HS-27A (cell line): Measurements from ENCODE around the gene GUCY2D.
"Not testable (repeated sequence)": the region's sequence is repeated elsewhere in the genome, so short reads cannot be mapped to it uniquely, and the experiment has no call there.

Source experiments
- DNase-seq: peaks from one replicate; pipeline ENCODE4 v3.0.0-alpha.2; 2012; ENCODE audit warnings: low read depth, missing footprints

GUCY2D gene

DNA sequence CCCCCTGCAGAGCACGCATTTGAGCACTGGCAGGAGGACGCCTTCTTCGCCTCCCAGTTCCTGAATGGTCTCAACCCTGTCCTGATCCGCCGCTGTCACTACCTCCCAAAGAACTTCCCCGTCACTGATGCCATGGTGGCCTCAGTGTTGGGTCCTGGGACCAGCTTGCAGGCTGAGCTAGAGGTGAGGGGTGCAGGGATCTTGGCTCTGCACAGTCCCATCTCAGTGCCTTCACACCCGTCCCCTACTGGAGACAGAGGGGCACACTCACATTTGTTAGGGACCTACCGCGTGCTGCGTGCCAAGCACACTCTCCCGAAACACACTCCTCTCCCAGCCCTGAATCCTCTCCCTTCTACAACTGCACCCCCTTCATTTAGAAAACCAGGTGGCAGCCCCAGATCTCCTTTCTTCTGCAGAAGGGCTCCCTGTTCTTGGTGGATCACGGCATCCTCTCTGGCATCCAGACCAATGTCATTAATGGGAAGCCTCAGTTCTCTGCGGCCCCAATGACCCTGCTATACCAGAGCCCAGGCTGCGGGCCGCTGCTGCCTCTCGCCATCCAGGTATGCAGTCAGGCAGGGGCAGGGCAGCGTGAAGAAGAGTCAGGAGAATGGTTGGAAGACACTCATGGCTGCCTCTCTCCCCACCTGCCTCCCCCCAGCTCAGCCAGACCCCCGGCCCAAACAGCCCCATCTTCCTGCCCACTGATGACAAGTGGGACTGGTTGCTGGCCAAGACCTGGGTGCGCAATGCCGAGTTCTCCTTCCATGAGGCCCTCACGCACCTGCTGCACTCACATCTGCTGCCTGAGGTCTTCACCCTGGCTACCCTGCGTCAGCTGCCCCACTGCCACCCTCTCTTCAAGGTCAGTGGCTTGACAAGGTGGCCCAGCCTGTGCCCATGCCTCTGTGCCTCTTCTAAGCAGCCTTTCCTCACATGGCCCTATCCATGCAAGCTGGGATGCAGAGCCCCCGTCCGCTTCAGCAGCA is 42.7 kb downstream of the GUCY2D start:
- DNase-seq = no peak

DNA sequence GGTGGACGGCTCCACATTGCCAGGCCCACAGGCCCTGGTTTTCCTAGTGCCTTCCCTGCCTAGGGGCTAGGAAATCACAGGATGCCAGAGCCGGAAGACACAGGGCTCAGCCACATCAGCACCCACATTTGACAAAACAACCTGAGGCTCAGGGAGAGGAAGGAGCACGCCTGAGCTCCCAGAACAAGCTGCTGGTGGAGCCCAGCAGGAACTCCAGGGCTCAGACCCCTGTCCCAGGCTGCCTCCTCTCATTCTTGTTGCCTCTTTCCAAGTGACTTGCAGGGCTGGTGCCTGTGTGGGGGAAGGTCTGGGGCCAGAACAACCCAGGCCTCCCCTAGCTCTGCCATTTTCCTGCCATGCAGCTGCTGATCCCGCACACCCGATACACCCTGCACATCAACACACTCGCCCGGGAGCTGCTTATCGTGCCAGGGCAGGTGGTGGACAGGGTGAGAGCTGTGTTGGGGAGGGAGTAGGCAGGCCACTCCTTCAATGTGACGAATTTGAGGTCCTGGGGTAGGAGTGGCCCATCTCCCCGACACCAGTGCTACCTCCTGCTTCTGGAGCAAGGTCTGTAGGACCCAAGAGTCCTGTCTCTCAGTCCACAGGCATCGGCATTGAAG is 44.0 kb downstream of the GUCY2D start:
- DNase-seq = no peak

DNA sequence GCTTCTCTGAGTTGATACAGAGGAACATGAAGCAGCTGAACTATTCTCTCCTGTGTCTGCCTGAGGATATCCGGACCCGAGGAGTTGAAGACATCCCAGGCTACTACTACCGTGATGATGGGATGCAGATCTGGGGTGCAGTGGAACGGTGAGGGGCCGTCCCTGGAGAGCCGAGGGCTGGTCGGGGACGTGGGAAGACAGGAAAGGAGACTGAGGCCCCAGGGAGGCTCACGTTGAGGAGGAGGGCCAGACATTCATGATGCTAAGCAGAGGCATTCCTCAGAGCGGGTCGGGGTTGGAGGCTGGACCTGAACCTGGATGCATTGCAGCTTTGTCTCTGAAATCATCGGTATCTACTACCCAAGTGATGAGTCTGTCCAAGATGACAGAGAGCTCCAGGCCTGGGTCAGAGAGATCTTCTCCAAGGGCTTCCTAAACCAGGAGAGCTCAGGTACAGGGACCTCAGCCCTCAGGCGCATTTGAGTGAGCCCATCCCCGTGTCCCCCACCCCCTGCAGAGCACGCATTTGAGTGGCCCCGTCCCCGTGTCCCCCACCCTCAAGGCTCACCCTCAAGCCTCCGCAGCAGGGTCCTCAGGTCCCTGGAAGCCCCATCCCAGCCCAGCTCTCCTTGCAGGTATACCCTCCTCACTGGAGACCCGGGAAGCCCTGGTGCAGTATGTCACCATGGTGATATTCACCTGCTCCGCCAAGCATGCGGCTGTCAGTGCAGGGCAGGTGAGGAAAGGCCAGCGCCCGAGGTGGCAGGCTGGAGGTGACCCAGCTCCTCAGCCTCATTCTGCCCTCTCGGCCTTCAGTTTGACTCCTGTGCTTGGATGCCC is 44.7 kb downstream of the GUCY2D start:
- DNase-seq = no peak

DNA sequence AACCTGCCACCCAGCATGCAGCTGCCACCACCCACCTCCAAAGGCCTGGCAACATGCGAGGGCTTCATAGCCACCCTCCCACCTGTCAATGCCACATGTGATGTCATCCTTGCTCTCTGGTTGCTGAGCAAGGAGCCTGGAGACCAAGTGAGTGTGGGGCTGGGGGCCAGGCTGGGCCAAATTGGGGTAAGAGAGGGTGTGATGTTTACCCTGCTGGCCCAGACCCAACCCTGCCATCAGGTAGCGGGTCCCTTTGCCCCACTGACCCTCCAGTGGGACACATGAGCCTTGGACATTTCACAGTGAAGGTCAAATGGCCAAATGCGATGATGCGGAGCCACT is 45.3 kb downstream of the GUCY2D start:
- no peak for DNase-seq

DNA sequence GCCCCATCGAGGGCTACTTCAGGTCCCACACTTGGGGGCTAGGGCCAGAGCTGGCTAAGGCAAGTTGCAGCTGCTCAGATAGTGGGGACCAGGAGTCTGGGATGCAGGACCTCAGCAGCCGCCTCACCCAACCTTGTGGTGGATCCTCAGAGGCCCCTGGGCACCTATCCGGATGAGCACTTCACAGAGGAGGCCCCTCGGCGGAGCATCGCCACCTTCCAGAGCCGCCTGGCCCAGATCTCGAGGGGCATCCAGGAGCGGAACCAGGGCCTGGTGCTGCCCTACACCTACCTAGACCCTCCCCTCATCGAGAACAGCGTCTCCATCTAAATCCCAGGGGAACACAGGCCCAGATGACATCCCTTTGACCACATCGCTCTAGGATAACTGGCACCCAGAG is 45.8 kb downstream of the GUCY2D start:
- no peak for DNase-seq

DNA sequence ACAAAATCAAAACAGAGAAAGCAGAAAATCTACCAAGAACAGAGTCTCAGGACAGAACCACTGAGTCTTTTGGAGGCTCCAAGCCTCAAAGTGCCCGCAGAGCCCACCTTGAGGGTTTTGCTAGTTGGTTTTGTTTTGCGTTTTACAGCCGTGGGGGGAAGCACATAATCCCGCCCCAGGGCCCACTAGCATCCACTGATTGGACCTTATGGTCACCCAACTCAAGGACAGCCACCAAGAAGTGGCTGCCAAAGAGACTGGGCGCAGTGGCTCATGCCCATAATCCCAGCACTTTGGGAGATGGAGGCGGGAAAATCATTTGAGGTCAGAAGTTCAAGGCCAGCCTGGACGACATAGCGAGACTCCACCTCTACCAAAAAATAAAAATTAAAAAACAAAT is 46.3 kb downstream of the GUCY2D start:
- DNase-seq = no peak

DNA sequence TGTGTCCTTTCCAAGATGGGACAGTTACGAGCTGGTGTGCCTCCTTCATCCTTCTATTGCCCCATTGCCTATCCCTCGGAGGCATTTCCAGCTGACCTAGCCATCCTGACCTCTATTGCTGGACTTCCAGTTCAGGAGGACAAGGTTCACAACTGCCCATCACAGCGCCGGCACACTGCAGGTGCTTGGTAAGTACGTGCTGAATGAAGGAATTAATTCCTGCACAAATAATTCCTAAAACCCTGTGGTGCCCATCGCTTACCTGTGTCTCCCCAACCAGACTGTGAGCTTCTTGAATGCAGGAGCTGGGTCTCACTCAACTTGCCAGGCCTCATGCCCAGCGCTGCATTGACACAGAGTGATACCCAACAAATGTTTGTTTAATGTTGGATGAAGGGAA is 49.4 kb downstream of the GUCY2D start:
- no peak for DNase-seq

DNA sequence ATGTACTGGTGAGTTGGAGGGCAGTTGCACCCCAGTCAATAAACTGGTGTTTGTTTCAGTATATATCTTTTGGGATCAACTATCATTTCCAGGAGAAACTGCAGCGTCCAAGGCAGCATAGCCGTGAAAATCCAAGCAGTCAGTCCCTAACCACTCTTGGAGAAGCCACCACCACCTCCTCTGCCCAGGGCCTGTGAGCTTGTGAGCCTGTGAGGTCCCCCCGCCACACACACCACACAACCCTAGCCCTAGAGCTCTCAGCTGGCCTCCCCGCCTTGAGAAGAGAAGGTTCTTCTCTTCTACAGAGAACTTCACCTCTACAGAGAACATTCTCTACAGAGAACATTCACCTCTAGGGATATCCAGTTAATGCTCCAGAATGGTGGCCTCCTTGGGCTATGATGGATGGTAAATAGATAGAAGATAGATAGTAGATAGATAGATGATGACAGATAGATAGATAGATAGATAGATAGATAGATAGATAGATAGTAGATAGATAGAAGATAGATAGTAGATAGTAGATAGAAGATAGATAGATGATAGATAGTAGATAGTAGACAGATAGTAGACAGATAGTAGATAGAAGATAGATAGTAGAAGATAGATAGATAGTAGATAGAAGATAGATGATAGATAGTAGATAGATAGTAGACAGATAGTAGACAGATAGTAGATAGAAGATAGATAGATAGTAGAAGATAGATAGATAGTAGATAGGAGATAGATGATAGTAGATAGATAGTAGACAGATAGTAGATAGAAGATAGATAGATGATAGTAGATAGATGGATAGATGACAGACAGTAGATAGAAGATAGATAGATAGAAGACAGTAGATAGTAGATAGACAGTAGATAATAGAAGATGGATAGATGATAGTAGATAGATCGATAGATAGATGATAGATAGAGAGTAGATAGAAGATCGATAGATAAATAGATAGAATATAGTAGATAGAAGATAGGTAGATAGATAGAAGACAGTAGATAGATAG is 50.1 kb downstream of the GUCY2D start:
- DNase-seq = no peak

DNA sequence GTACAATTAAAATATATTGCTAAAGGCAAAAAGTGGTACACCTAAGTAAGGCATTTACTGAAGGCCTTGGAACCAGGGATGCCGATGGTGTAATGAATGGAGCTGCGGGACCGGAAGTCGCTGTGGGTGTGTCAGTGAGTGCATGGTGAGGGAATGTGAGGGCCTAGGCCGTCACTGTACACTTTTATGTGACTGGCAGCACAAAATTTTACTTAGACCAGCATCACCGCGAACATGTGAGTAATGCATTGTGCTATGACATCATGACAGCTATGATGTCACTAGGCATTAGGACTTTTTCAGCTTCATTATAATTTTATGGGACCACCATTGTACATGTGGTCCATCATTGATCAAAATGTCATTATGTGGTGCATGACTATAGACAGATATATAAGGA is 51.2 kb downstream of the GUCY2D start:
- DNase-seq = no peak

DNA sequence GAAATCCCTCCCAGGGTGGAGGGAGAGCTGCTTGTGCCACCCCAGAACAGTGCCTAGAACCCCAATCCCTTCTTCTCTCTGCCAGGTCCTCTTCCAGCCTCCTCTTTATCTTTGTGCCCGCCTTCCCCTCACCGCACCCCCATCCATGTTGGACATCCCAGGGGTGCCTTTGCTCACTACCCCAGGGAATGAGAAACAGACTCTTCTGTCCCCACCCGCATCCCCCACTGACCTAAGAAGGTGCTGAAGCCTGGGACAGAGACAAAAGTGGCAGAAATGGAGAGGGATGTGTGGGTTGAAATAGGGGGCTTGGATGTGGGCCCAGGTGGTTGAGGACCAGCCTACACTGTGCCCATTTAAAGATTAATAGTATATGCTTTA is 53.4 kb downstream of the GUCY2D start:
- DNase-seq = no peak

DNA sequence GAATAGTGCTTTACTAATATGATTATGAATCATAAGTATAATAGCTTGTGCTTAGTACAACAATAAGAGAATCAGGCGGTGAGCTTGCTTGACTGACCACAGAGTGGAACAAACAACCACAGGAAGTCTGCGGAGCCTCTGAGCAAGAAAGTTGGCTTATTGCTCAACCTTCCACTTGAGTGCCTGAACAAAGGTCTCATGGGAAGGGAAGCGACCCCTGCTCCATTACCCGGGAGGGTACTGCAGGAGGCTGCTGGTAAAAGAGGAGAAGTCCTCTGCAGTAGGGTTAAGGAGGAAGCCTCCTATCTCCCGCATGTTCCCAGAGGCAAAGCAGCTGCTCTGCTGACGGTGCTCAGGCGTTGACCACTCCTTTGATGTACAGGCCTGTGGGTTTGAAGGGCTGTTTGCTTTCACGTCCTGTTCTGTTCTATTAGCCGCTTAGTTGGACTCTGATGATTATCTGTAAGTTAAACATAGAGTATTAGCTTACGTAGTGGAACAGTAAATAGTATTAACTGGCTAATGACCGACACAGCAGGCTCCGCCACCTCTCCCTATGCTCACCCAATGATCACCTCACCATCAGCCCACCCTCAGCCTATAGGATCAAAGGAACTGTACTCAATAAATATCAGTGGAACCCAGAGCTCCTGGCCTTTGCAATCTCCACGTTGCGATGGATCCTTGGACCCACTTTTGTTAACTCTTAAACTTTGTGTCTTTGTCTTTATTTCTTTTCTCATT is 54.0 kb downstream of the GUCY2D start:
- DNase-seq = no peak

DNA sequence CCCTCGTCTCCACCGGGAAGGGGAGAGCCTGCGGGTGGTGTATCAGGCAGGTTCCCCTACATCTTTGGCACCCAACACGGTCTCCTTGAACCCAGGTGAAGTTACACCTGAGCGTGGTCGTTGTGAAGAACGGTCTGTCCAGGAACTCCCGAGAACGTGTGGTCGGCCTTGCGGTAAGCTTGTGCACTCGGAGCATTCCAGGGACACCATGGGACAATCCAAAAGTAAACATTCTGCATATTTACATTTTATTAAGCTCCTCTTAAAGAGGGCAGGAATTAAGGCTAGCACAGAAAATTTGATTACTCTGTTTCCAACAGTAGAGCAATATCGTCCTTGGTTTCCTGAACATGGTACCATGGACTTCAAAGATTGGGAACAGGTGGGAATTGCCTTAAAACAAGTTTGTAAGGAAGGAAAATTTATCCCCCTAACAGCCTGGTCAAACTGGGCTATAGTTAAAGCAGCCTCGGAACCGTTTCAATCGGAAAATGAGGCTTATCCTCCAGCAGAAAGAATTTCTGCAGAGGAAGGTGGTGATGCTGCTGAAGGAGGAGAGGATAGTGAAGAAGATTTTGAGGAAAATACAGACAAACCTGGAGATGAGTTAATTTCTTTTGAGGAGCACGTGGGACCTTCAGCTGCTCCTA is 54.7 kb downstream of the GUCY2D start:
- DNase-seq = no peak

DNA sequence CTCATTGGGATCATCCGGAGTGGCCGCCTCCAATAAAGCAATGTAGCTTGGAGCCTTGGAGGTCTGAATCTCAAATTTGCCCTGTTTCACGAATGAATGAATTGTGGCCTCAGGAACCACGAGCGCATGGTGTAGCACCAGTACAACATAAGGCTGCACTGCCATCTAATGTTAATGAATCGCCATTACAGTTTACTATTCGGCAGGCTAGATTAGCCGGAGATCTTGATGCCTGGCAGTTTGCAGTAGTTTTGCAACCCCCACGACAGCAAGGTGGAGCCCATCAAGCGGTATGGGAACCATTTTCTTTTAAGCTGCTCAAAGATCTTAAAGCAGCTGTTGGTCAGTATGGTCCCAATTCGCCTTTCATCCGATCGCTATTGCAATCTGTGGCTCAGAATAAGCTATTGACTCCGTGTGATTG is 55.3 kb downstream of the GUCY2D start:
- DNase-seq = no peak

DNA sequence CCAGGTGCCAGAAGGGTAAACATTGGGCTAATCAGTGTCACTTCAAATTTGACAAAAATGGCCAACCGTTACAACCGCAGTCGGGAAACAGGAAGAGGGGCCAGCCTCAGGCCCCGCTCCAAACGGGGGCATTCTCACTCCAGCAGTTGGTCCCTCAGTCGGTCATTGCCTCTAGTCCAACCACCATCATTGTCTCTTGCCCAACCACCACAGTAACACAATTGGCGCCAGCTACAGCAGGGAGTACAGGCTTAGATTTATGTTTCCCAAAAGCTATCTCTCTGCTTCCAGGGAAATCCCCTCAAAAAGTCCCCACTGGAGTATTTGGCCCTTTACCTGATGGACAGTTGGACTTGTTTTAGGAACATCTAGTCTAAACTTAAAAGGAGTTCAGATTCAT is 56.7 kb downstream of the GUCY2D start:
- DNase-seq = no peak

DNA sequence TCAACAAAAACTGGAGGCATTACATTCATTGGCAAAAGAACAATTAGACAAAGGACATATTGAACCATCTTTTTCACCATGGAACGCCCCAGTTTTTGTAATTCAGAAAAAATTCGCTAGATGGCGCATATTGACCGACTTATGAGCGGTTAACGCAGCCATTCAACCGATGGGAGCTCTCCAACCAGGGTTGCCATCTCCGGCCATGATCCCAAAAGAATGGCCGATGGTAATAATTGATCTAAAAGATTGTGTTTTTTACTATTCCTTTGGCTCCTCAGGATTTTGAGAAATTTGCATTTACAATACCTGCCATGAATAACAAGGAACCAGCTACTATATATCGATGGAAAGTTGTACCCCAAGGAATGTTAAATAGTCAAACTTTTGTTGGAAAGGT is 57.9 kb downstream of the GUCY2D start:
- DNase-seq = peak; percentile 59

DNA sequence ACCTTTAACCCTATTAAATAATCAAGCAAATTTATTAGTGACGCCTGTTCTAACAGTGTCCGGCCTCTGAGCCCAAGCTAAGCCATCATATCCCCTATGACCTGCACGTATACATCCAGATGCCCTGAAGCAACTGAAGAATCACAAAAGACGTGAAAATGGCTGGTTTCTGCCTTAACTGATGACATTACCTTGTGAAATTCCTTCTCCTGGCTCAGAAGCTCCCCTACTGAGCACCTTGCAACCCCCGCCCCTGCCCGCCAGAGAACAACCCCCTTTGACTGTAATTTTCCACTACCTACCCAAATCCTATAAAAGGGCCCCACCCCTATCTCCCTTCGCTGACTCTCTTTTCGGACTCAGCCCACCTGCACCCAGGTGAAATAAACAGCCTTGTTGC is 59.4 kb downstream of the GUCY2D start:
- DNase-seq = not testable (repeated sequence)

DNA sequence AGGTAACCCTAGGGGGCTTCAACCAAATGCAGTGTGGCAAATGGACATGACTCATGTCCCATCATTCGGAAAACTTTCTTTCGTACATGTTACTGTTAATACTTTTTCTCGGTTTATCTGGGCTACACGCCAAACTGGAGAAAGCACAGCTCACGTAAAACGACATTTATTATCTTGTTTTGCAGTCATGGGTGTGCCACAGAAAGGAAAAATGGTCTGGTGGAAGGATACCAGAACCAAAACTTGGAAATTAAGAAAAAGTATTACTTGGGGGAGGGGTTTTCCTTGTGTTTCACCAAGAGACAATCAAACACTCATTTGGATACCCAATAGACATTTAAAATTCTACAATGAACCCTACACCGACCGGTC is 60.0 kb downstream of the GUCY2D start:
- DNase-seq = no peak

DNA sequence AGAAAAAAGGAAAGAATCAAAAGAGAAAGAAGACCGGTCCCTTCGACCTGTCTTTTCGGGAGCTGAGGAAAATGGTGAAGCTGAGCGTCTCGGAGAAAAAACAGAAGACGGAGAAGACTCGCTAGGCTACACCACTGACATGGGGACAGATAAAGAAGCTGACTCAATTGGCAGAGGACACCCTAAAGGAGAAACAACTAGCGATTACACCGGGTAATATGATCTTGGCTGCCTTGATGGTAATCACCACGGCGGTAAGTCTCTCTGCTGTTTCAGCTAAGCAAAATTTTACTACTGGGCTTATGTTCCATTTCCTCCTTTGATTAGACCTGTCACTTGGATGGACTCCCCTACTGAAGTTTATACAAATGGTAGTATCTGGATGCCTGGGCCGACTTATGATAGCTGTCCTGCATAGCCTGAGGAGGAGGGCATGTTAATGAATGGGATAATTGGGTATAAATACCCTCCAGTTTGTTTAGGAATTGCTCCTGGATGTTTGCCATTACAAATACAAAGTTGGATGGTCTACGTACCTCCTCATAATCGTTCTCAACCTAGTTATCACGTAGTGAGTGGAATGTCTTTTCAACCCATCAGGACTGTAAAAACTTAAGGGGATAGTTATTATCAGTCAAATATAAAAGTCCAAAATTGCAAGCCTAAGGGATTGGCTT is 60.5 kb downstream of the GUCY2D start:
- no peak for DNase-seq

DNA sequence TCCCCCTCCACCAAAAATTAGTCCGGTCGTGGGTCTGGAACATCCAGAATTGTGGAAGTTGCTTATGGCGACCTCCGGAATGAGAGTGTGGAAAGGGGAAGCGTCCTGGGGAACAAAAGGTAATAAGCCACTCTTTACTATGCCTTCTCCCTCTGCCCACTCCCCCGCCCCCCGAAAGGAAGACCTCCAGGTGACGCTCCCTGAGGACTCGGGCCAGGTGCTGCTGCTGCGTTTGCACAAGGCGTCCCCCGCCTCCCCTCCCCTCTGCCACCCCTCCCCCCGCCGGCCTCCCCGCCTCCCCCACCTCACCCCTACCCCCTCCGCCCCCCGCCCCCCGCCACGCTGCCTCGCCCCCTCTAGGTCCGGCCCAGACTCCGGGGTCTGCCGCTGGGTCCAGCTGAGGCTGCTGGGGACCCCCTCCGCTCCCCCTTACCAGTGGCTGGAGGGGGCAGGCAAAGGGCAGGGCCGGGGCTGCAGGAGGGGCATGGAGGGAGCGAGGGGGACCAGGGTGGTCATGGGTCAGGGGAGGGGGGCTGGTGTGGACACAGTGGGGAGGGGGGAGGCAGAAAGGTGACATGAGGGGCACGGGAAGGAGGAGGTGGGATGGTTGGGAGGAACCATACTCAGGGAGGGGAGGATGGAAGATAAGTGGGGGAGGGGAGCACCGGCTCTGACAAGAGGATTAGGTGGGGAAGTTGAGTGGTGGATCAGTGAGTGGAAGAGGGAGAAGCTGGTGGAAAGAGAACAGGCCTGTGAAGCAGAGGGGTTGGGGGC is 61.5 kb downstream of the GUCY2D start:
- DNase-seq = no peak
